Muscle of back (tissue), 11 donors: ENCODE results near the gene CSRP1. TPM values are rescaled to one million over a fixed set of nuclear protein-coding genes. Genes with fewer than 3 reads are reported as not detected.
A peak's percentile ranks its signal among the peaks of the same experiment; 100 is the strongest.

Experiments used
- DNase-seq, 3 donors: peaks; one replicate each; pipeline versions ENCODE4 v3.0.0 to v3.0.0-alpha.2; 2013
- polyA plus RNA-seq, 10 donors: library from polyadenylated mRNA; unstranded; fragments of 120-200 nt; gene quantifications; one replicate each; pipeline ENCODE4 v1.2.1, GENCODE V29; 2013; ENCODE audit not compliant: insufficient read length in 10 of 10

CSRP1 gene
- polyA plus RNA-seq, 10 donors = 36.7 to 51.4 (median 43.6) TPM

GRCh38 chr1:201459052-201459451, 47.9 kb downstream of the CSRP1 start:
- no peak for DNase-seq

- DNase-seq = no peak
Measured at GRCh38 chr1:201457508-201457960, 49.4 kb downstream of the CSRP1 start.

DNA sequence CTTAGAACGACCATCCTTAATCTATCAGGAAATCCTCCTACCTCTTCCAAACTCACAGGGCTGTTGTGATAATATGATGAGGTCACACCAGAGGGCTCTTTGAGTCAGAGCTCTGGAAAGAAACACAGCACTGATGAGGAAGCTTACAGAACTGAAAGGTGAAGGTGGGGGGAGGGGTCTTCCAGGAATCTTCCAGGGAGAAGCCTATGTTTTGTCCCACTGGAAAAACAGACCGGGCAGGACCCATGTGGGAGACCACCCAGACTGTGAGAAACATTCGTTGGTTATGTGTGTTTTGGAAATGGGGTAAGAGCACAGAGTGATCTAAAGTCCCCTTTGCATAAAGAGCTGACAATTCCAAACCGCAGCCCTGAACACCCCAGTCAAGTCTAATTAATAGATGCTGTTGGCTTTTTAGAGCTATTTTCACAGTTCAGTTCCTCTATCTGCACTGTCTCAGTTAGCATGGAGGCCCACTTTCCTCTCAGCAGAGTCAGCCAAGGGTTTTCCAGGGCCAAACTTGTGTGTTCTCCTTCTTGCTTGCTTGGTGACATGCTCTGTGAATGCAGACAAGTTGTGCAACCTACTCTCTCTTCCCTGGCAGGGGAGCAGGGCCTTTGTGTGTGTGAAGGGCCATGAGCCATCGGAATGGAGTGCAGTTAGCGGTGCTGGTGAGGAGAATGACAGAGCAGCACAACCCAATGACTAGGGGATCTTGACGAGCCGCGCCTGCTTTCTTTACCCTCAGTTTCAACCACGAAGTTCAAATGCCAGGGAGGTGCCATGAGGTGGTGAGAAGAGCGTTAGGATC, 50.2 kb downstream of the CSRP1 start:
- DNase-seq = peak; percentile 56 to 93 (median 76)

- DNase-seq = no peak
Measured at GRCh38 chr1:201455098-201455497, 51.8 kb downstream of the CSRP1 start.

- no peak for DNase-seq
Measured at GRCh38 chr1:201454608-201455007, 52.3 kb downstream of the CSRP1 start.

DNA sequence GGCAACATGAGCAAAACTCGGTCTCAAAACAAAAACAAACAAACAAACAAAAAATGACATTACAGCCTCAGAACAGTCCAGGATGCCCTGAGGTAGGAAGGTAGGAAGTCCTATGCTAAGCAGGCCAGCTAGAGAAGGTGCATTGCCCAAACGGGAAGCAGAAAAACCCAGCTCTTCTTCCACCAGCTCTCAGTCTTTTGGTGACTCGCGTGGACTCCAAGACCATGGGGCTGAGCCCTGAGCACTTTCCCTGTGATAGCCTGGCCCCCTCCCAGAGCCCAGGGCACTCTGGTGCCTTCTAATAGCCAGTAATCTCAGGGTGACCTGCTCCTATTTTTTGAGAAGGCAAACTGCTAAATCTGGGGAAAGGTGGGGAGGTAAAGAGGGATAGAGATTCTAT, 54.1 kb downstream of the CSRP1 start:
- DNase-seq = no peak

DNA sequence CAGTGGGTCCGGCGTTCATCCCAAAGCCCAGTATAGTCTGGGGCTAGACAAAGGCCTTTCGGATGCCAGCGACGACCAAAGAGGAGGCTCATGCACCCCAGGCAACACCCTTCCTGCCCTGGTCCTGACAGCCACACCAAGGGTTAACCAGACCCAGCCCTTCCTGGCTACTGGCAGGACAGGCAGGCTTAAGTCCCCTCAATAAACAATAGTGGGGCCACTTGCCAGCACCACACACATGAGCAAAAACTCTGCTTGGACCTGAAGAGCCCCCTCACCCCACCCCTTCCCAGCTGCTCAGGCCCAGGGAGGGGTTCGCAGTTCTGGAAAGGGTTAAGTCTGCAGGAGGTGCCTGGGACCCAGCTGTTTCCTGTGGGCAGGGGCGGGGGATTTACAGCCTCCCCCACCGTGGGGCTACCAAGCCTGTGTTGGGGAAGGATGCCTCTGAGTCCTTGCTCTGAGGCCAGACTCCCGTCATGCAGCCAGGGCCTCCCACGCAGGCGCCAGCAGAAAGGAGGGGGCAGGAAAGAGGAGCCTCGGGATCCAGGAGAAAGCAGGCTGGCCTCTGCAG, 56.1 kb downstream of the CSRP1 start:
- DNase-seq = peak; percentile 56 to 91 (median 74)

- DNase-seq = no peak
Measured at GRCh38 chr1:201448990-201449389, 57.9 kb downstream of the CSRP1 start.

DNA sequence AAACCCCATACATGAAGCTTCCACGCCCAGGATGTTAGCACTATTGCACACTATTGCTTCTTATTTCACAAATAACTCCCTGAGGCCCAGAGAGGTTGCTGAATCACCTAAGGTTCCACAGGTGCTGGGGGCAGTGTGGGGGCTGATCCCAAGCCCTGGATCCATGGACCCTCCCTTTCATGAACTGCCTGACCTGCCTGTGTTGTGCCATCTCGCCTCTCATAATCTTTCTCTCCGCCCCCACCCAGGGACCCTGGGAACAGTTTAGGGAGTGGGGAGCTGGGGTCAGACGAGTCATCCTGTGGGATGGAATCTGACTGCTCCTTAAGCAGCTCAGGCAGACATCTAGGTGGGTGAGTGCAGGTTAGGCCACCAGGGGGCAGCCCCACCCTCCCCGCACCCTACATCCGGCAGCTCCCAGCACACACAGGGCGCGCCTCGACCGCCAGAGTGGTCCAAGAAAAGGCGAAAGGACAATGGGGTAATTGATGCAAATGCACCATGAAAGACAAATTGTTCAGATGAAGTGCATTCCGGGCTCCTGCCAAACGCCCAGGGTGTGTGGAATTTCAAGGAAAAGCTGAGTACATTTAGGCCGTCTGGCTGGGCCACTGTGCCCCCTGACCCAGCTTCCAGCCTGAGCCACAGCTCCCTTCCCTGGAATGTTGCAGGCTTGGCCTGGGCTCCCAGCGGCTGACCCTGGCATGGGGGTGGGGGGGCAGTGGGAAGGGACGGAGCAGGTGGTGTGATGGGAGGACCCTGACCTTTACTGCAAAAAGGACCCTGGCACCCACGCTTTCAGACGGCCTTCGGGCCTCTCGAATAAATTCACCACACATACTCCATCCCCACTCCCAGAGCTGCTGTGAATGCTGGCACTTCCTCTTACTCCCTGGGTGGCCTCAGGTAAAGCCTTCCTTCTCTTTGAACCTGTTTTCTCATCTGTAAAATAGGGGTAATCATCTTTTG, 58.7 kb downstream of the CSRP1 start:
- DNase-seq = peak in 2 of 3 donors; percentile 43 to 71

DNA sequence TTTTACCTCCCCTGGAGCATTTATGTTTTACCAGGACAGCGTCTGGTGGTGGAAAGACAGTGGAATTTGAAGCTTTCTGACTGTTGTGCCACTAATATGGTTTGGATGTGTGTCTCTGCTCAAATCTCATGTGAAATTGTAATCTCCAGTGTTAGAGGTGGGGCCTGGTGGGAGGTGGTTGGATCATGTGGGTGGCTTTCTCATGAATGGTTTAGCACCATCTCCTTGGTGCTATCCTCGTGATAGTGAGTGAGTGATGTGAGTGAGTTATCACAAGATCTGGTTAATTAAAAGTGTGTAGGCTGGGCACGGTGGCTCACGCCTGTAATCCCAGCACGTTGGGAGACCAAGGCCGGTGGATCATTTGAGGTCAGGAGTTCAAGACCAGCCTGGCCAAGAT, 61.6 kb downstream of the CSRP1 start:
- no peak for DNase-seq

GRCh38 chr1:201444792-201445191, 62.1 kb downstream of the CSRP1 start:
- DNase-seq = no peak

DNA sequence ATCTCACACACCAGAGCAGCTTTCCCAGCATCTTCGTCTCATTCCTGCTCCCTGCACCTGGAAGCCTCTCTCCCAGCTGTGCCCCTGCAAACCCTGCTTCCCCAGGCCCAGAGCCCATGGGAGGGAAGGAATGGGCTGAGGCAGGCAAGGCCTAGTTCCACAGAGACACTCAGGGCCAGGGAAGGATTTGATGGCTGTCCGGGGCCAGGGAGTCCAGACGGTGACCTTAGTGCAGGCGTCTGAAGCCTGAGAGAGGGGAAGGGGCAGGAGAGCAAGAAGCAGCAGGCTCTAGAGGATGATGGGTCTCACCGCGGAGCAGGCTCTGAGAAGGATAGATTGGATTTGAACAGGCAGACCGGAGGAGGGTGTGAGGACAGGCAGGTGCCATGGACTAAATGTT, 63.2 kb downstream of the CSRP1 start:
- DNase-seq = no peak

DNA sequence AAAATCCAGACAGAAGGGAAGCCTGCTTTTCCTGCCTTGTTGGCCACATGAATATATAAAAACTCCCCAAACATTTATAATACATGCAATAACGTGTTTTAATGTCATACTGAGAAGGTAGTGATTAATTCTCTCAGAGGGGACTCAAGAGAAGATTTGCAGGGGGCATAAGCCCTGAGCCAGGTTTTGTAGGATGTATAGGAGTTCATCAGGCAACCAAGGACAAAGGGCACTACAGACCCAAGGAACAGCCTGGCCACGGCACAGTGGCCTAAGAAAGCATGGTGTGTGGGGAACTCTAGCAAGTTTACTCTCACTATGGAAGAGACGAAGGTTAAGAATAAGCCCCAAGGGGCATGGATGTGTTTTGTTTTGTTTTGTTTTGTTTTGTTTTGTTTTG, 70.0 kb downstream of the CSRP1 start:
- DNase-seq = no peak

DNA sequence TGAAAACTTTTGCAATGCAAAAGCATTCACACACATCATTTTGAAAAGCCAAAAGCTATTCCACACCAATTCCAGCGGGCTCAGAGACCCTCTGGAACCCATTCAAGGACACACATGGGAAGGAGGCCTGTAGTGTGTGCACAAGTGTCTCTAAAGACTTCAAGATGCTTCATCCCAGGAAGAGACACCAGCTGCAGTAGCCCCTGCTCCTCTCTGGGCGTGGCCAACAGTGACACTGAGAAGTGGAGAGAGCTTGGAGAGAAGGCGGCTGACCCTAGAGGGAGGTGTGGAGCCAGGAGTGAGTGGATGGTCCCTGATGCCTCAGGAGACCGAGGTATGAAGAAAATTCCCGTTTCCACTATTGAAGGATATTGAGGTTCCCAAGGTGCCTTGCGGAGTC, 70.5 kb downstream of the CSRP1 start:
- peak in 1 of 3 donors; percentile 65 for DNase-seq

DNA sequence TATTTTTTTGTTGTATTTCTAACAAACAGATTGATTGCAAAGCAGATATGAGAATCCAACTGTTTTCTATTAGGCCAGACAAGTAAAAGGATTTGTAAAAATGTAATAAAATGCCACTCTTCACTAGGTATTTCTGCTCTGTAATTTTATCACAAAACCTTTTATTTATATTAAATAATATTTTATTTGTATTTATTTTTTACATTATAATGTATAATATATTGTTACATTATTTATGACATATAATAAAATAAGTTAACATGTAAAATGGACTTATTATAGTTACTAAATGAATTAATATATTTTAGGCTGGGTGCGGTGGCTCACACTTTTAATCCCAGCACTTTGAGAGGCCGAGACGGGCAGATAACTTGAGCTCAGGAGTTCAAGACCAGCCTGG, 72.7 kb downstream of the CSRP1 start:
- no peak for DNase-seq

DNA sequence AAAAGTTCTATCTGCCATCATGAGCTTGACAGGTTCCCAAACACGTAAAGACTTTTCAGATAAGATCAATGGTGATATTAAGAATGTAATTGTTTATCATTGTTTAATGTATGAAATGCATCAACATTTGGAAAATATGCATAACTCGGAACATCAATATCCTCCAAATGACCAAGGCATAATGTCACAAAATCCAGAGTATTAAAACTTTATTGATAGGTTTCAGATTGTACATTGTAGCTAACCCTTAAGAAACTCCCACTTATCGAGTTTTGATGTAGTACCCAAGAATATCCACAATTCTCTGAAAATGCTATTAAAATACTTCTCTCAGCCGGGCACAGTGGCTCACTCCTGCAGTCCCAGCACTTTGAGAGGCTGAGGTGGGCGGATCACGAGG, 73.3 kb downstream of the CSRP1 start:
- no peak for DNase-seq

Other genes starting within 250 kb of the CSRP1 start
- gene PKP1, start 223.6 kb downstream of the CSRP1 start, polyA plus RNA-seq = 10 to 100 TPM in 2 of 10 donors, 1 to 10 TPM in 8; 1.4 to 49.6 (median 4.0) TPM
- 1,000 to 10,000 TPM in 1 of 10 donors, 100 to 1,000 TPM in 9; 594 to 1,015 (median 855) TPM for gene TNNT2, start 129.4 kb downstream of the CSRP1 start, polyA plus RNA-seq
- 10 to 100 TPM; 10.1 to 23.3 (median 11.4) TPM for gene LAD1, start 107.8 kb downstream of the CSRP1 start, polyA plus RNA-seq
- 1,000 to 10,000 TPM; 1,080 to 1,938 (median 1,572) TPM for gene TNNI1, start 85.4 kb downstream of the CSRP1 start, polyA plus RNA-seq
- 10 to 100 TPM; 13.5 to 21.7 (median 19.3) TPM for gene PHLDA3, start 37.9 kb downstream of the CSRP1 start, polyA plus RNA-seq
- gene NAV1, start 32.0 kb upstream of the CSRP1 start, polyA plus RNA-seq = 10 to 100 TPM; 16.4 to 32.6 (median 23.5) TPM